ENCODE data around the gene WDFY4. TPM values are rescaled to one million over a fixed set of nuclear protein-coding genes. Genes with fewer than 3 reads are reported as not detected.

WDFY4 gene
- total RNA-seq, 1 donor from 2014 or later = 26.5 TPM

- Histone ChIP-seq H3K27me3 (no peaks in the 10 kb centered on the region), H3K36me3 (no peaks in the 10 kb centered on the region), H3K4me1 (peaks cover 8% of the 10 kb centered on the region), H3K27ac (no peak overlapping the region), H3K9me3 (no peaks in the 10 kb centered on the region), H3K4me3 (no peak overlapping the region)
- intact Hi-C loops (cut with DNase I) = no loop called here
- TF ChIP-seq CTCF (IDR thresholded peaks at IDR 0.05) = no peak
- ATAC-seq = no peak
- DNase-seq = no peak
Observed at GRCh38 chr10:48794074-48794473, 109.4 kb downstream of the WDFY4 start.

GRCh38 chr10:48796713-48797245 is 112.1 kb downstream of the WDFY4 start:
- Histone ChIP-seq H3K4me3 (no peak overlapping the region), H3K4me1 (peaks cover 16% of the 10 kb centered on the region), H3K27ac (no peak overlapping the region), H3K36me3 (no peaks in the 10 kb centered on the region), H3K9me3 (no peaks in the 10 kb centered on the region), H3K27me3 (no peaks in the 10 kb centered on the region)
- DNase-seq (no peak), ATAC-seq (no peak)
- no peak for TF ChIP-seq CTCF (IDR thresholded peaks at IDR 0.05)
- intact Hi-C loops (cut with DNase I) = no loop called here

- no peak for TF ChIP-seq CTCF (IDR thresholded peaks at IDR 0.05)
- Histone ChIP-seq H3K4me3 (no peak overlapping the region), H3K9me3 (no peaks in the 10 kb centered on the region), H3K4me1 (peaks cover 10% of the 10 kb centered on the region), H3K27ac (no peak overlapping the region), H3K27me3 (no peaks in the 10 kb centered on the region), H3K36me3 (no peaks in the 10 kb centered on the region)
- ATAC-seq (peak; percentile 11), DNase-seq (no peak)
- intact Hi-C loops (cut with DNase I) = no loop called here
Observed at GRCh38 chr10:48797830-48798229, 113.2 kb downstream of the WDFY4 start.

GRCh38 chr10:48798481-48799254 is 114.0 kb downstream of the WDFY4 start:
- no peak for TF ChIP-seq CTCF (IDR thresholded peaks at IDR 0.05)
- Histone ChIP-seq H3K4me3 (no peak overlapping the region), H3K36me3 (no peaks in the 10 kb centered on the region), H3K27ac (peak overlapping the region; percentile 6), H3K4me1 (peaks cover 10% of the 10 kb centered on the region), H3K9me3 (no peaks in the 10 kb centered on the region), H3K27me3 (no peaks in the 10 kb centered on the region)
- ATAC-seq (no peak), DNase-seq (no peak)
- intact Hi-C loops (cut with DNase I) = no loop called here

- TF ChIP-seq CTCF (IDR thresholded peaks at IDR 0.05) = no peak
- intact Hi-C loops (cut with DNase I) = no loop called here
- H3K36me3 ChIP-seq = no peaks in the 10 kb centered on the region
- H3K9me3 ChIP-seq = no peaks in the 10 kb centered on the region
- ATAC-seq (peak; percentile 40), DNase-seq (no peak)
- no peak overlapping the region for H3K4me3 ChIP-seq
- peaks cover 10% of the 10 kb centered on the region for H3K4me1 ChIP-seq
- H3K27ac ChIP-seq = peak overlapping the region; percentile 63
- H3K27me3 ChIP-seq = no peaks in the 10 kb centered on the region
Observed at GRCh38 chr10:48799341-48800006, 114.8 kb downstream of the WDFY4 start.

Measured in upper lobe of right lung (tissue), 1 donor.